NCI-H748 treated with DMSO at 0.1 percent for 48 hours (cell line): ENCODE measurements around the gene ITGAL.
"Not testable (repeated sequence)": the region's sequence is repeated elsewhere in the genome, so short reads cannot be mapped to it uniquely, and the experiment has no call there.

Experiments used
- DNase-seq: peaks from one replicate; lab custom pipeline; 2025; lab: John Stamatoyannopoulos, UW

The ITGAL gene

GRCh38 chr16:30472328-30472942 lies at the start of gene ITGAL:
Gene ITGAL, plus strand, starts transcription at chr16:30472742. Its CDS starts 96 bp downstream, at chr16:30472838.
- DNase-seq = no peak

- DNase-seq = no peak
Measured at GRCh38 chr16:30428055-30428454, 44.5 kb upstream of the ITGAL start.

GRCh38 chr16:30429418-30429677 lies 43.2 kb upstream of the ITGAL start:
- peak; percentile 33 for DNase-seq

- DNase-seq = peak; percentile 94
Measured at GRCh38 chr16:30429678-30430427, 42.7 kb upstream of the ITGAL start, which contains the start of gene DCTPP1. Gene DCTPP1, minus strand, starts transcription at chr16:30430030. Its CDS starts 50 bp downstream, at chr16:30429980.

DNA sequence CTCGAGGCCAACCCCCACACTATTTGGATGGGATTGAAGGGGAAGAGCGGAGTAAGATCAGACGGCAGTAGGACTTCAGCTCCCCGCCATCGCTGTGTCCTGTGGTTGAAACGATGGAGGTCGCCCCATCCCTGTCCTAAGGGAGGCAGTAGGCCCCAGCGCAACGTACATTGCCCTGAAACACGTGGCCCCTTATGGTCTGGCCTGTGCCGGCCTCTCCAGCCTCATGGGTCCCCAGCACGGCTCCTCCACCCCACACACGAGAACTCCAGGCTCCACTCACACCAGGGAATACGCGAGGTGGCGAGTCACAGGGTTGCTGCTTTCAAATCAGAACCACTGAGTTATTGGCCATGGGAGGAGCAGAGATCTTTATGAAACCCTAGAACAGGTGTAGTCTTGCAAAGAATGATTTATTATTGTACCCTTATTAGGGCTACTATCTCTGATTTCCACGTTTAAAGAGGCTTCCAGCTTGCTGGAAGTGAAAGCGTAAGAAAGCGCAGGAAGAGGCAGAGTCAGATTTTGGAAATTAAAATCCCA lies 42.0 kb upstream of the ITGAL start:
- DNase-seq = no peak

GRCh38 chr16:30434852-30435251 lies 37.7 kb upstream of the ITGAL start:
- DNase-seq = no peak

DNA sequence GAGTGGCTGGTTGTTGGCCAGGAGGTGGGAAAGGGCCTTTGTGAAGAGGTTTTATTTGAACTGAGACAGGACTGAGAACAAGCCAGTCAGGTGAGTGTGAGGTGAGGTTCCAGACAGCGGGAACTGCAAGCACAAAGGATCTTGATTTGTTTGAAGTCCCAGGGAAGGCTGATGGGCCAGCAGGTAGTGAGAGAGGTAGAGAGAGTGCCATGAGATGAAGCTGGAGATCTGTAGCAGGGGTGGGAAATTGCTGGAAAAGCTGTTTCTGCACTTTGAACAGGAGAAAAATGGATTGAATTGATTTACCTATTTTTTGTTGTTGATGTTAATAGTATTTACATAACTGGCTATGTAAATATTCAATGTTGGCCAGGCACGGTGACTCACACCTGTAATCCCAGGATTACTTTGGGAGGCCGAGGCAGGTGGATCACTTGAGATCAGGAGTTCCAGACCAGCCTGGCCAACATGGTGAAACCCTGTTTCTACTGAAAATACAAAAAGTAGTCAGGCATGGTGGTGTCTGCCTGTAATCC lies 35.0 kb upstream of the ITGAL start:
- no peak for DNase-seq

DNA sequence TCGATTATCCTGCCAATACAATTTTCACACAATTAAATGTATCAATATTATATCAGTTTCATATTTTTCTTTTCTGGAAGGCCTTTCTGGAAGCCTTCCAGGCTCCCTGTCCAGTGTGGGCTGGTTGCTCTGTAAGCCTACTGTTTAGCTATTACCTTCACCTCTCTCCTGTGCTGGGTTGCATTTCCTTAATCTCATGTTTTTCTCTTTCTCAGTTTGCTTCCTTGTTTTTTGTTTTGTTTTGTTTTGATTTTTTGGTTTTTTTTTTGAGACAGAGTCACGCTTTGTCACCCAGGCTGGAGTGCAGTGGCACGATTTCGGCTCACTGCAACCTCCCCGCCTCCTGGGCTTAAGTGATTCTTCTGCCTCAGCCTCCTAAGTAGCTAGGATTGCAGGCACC lies 33.7 kb upstream of the ITGAL start:
- DNase-seq = no peak

DNA sequence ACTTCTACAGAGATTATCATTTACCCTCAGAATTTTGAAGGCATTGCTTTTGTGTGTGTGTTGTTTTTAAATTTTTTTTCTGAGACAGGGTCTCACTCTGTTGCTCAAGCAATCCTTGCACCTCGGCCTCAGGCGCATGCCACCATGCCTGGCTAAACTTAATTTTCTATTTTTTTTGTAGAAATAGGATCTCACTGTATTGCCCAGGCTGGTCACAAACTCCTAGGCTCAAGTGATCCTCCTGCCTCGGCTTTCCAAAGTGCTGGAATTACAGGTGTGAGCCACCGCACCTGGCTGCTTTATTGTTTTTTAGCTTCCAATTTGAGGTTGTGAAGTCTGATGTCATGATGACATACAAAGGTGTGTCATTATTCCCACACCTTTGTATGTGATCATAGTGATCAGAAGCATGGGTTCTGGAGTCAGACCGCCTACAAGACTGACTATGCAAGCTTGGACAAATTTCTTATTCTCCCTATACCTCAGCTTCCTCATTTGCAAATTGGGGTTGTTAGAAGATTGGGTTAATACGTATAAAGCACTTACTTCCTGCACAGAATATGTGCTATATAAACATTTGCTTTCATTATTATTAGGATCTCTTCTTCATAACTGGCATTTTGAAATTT lies 32.7 kb upstream of the ITGAL start:
- no peak for DNase-seq

DNA sequence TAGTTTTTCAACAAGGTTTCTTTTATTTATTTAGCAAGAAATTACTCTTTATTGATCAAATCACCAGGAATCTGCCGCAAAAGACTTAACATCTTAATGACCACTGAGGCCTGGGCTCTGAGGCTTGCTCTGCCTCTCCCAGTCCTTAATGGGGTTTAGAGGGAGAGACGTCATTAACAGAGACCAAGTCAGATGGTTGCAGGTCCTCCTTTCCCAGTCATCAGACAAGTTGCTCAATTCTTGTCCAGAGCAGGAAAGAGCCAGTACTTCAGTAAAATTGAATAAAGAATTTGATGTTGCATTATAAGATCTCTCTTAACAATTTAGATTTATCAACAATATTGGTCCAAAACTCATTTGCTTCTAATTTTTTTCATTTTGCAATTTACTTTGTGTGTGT lies 28.9 kb upstream of the ITGAL start:
- DNase-seq = no peak

GRCh38 chr16:30444231-30445148 lies 28.1 kb upstream of the ITGAL start:
- no peak for DNase-seq

DNA sequence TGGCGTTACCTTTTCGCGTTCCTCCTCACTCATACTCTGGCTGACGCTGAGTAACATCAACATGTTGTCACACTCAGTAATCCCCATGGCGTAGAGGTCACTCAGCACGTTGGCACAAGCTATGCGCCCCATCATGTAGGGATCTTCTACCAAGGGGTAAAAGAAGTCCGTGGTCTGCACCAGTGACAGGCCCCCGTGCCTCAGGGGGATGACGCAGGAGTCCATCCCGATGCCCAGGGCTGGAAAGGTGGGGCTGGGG lies 27.5 kb upstream of the ITGAL start:
- DNase-seq = no peak

- peak; percentile 64 for DNase-seq
Measured at GRCh38 chr16:30445408-30446202, 26.9 kb upstream of the ITGAL start, which contains the start of gene SEPHS2. Gene SEPHS2, minus strand, starts transcription at chr16:30445874. Its CDS starts 147 bp downstream, at chr16:30445727.

DNA sequence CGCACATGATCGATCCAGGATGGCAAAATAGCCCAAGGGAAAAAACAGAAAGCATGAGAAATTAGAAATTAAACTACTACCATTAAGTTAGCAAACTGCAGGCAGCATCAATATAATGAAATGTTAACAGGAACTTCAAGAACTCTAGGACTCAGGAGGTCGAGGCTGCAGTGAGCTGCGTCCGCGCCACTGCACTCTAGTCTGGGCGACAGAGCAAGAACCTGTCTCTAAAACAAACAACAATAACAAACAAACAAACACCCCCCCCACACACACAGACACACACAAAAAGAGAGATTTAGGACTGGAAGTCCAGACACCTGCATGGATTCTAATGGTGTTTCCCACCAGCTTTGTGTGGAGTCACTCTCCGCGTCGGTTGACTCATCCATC lies 26.3 kb upstream of the ITGAL start:
- no peak for DNase-seq

DNA sequence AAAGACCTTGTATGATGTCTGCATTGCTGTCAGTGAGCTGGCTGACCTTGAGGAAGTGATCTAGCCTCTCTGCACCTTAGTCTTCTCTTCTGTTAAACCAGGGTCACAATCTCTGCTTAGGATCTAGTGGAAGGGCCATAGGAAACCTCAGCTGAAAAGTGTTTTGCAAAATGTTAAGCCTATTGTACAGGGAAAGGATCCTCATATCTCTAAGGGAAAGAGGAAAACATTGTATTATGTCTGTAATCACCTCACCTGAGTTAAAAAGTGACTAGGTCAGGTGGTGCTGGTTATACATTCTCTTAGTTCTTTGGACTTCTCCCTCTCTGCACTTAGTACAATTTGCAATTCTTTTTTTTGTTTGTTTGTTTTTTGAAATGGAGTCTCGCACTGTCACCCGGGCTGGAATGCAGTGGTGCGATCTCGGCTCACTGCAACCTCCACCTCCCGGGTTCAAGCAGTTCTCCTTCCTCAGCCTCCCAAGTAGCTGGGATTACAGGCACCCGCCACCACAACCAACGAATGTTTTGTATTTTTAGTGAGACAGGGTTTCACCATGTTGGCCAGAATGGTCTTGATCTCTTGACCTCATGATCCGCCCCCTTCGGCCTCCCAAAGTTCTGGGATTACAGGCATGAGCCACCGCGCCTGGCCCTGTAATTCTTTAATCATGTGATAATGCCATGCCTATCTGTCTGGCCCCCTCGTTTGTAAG lies 24.9 kb upstream of the ITGAL start:
- DNase-seq = no peak

- DNase-seq = no peak
Measured at GRCh38 chr16:30449116-30449435, 23.5 kb upstream of the ITGAL start.

DNA sequence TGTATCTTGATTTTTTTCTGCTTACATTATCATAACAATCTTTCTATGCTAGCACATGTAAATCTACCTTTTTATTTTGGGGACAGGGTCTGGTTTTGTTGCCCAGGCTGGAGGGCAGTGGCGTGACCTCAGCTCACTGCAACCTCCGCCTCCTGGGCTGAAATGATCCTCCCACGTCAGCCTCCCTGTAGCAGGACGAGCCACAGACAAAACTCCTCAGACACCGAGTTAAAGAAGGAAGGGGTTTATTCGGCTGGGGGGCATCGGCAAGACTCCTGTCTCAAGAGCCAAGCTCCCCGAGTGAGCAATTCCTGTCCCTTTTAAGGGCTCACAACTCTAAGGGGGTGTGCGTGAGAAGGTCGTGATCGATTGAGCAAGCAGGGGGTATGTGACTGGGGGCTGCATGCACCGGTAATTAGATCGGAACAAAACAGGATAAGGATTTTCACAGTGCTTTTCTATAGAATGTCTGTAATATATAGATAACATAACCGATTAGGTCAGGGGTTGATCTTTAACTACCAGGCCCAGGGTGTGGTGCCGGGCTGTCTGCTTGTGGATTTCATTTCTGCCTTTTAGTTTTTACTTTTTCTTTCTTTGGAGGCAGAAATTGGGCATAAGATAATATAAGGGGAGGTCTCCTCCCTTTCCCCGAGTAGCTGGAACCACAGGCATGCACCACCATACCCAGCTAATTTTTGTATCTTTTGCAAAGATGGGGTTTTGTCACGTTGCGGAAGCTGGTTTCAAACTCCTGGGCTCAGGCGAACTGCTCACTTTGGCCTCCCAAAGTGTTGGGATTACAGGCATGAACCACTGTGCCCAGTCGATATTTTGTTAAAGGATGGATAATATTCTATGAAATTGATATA lies 19.6 kb upstream of the ITGAL start:
- not testable (repeated sequence) for DNase-seq

DNA sequence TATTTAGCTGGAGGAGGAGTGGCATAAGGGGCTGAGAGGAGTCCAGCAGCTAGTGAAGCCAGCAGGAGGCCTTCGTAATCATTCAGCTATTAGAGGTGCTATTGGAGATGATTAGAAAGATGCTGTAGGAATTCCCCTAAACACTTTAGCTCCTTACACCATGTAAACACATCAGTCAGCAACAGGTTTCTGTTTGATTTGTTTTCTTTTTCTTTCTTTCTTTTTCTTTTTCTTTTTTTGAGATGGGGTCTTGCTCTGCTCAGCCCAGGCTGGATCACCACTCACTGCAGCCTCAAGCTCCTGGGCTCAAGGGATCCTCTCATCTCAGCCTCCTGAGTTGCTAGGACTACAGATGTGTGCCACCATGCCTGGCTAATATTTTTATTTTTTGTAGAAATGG lies 16.2 kb upstream of the ITGAL start:
- DNase-seq = no peak

GRCh38 chr16:30457256-30457655 lies 15.3 kb upstream of the ITGAL start:
- no peak for DNase-seq
